Measurements from ENCODE around the gene SUDS3. TPM values are rescaled to one million over a fixed set of nuclear protein-coding genes. Genes with fewer than 3 reads are reported as not detected.

SUDS3 gene
- total RNA-seq, 1 donor, result 19.9 TPM

- no peak for DNase-seq (ENCODE audit: low read depth in 2 of 3, low spot score in 2 of 3)
Observed at GRCh38 chr12:118355843-118356242, 20.5 kb upstream of the SUDS3 start.

GRCh38 chr12:118356809-118357256 lies 19.5 kb upstream of the SUDS3 start:
- no peak for DNase-seq (ENCODE audit: low read depth in 2 of 3, low spot score in 2 of 3)

- DNase-seq (ENCODE audit: low read depth in 2 of 3, low spot score in 2 of 3), result peak in 2 of 3 donors; percentile 86 to 92
Observed at GRCh38 chr12:118357257-118358007, 18.9 kb upstream of the SUDS3 start.

GRCh38 chr12:118358008-118358359 lies 18.4 kb upstream of the SUDS3 start:
- DNase-seq (ENCODE audit: low read depth in 2 of 3, low spot score in 2 of 3), result no peak

- DNase-seq (ENCODE audit: low read depth in 2 of 3, low spot score in 2 of 3), result no peak
Observed at GRCh38 chr12:118358612-118359540, 17.5 kb upstream of the SUDS3 start.

GRCh38 chr12:118359541-118359915 lies 16.8 kb upstream of the SUDS3 start:
- peak in 2 of 3 donors; percentile 45 to 46 for DNase-seq (ENCODE audit: low read depth in 2 of 3, low spot score in 2 of 3)

- no peak for DNase-seq (ENCODE audit: low read depth in 2 of 3, low spot score in 2 of 3)
Observed at GRCh38 chr12:118361092-118361404, 15.3 kb upstream of the SUDS3 start.

GRCh38 chr12:118361889-118362288 lies 14.5 kb upstream of the SUDS3 start:
- DNase-seq (ENCODE audit: low read depth in 2 of 3, low spot score in 2 of 3), result no peak

- DNase-seq (ENCODE audit: low read depth in 2 of 3, low spot score in 2 of 3), result no peak
Observed at GRCh38 chr12:118368821-118369220, 7.5 kb upstream of the SUDS3 start.

- no peak for DNase-seq (ENCODE audit: low read depth in 2 of 3, low spot score in 2 of 3)
Observed at GRCh38 chr12:118370601-118371000, 5.8 kb upstream of the SUDS3 start.

- DNase-seq (ENCODE audit: low read depth in 2 of 3, low spot score in 2 of 3), result peak in 1 of 3 donors; percentile 45
Observed at GRCh38 chr12:118371321-118372282, 4.8 kb upstream of the SUDS3 start.

- DNase-seq (ENCODE audit: low read depth in 2 of 3, low spot score in 2 of 3), result peak; percentile 86 to 99 (median 98)
Observed at GRCh38 chr12:118372541-118373495, 3.5 kb upstream of the SUDS3 start, which contains the start of gene TAOK3. Gene TAOK3, minus strand, starts transcription at chr12:118372907. Its CDS starts 117,340 bp downstream, at chr12:118255567.

- no peak for DNase-seq (ENCODE audit: low read depth in 2 of 3, low spot score in 2 of 3)
Observed at GRCh38 chr12:118373616-118374015, 2.7 kb upstream of the SUDS3 start.

GRCh38 chr12:118374126-118374725 lies 2.1 kb upstream of the SUDS3 start:
- DNase-seq (ENCODE audit: low read depth in 2 of 3, low spot score in 2 of 3), result no peak

GRCh38 chr12:118374909-118375308 lies 1.4 kb upstream of the SUDS3 start:
- DNase-seq (ENCODE audit: low read depth in 2 of 3, low spot score in 2 of 3), result no peak

GRCh38 chr12:118375348-118375747 lies 1.0 kb upstream of the SUDS3 start:
- DNase-seq (ENCODE audit: low read depth in 2 of 3, low spot score in 2 of 3), result no peak

- DNase-seq (ENCODE audit: low read depth in 2 of 3, low spot score in 2 of 3), result no peak
Observed at GRCh38 chr12:118377021-118377883, 897 bp downstream of the SUDS3 start.

GRCh38 chr12:118377884-118378470 lies 1.6 kb downstream of the SUDS3 start:
- peak in 2 of 3 donors; percentile 64 to 84 for DNase-seq (ENCODE audit: low read depth in 2 of 3, low spot score in 2 of 3)

Data from hematopoietic multipotent progenitor cell (in vitro differentiated cells).